Gastroesophageal sphincter (tissue), 3 donors: ENCODE measurements around the gene PLEK2.

Experiments
- EP300 ChIP-seq: sonication (generic); formaldehyde crosslinking; IDR thresholded peaks from one replicate; pipeline ENCODE4 v1.6.1; 2017; ENCODE audit warnings: antibody characterized with exemption, mild to moderate bottlenecking
- TF ChIP-seq, protein P1 (sequence below), 4 experiments: fragments of 200-600 bp in 2 of 4; fragments of 450-650 bp in 2 of 4; sonication (generic) in 1 of 4; IDR thresholded peaks; one replicate each; pipeline ENCODE4 v1.5.1; 2017 to 2019; ENCODE audit warnings: antibody characterized with exemption in 4 of 4, mild to moderate bottlenecking in 2 of 4, moderate library complexity in 2 of 4

GRCh38 chr14:67360470-67361206 is 51.3 kb downstream of the PLEK2 start:
- TF ChIP-seq, protein P1, sequence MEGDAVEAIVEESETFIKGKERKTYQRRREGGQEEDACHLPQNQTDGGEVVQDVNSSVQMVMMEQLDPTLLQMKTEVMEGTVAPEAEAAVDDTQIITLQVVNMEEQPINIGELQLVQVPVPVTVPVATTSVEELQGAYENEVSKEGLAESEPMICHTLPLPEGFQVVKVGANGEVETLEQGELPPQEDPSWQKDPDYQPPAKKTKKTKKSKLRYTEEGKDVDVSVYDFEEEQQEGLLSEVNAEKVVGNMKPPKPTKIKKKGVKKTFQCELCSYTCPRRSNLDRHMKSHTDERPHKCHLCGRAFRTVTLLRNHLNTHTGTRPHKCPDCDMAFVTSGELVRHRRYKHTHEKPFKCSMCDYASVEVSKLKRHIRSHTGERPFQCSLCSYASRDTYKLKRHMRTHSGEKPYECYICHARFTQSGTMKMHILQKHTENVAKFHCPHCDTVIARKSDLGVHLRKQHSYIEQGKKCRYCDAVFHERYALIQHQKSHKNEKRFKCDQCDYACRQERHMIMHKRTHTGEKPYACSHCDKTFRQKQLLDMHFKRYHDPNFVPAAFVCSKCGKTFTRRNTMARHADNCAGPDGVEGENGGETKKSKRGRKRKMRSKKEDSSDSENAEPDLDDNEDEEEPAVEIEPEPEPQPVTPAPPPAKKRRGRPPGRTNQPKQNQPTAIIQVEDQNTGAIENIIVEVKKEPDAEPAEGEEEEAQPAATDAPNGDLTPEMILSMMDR (IDR thresholded peaks at IDR 0.05), result no peak
- TF ChIP-seq EP300, result no peak
